Loucy (cell line): ENCODE data around the gene DONSON.

Experiments used
- H2AFZ ChIP-seq: fragments of 200-600 bp; sonication (generic); 2 replicates; pipeline ENCODE4 v1.6.0; 2016; ENCODE audit warnings: antibody characterized with exemption, mild to moderate bottlenecking, low read length, moderate library complexity
- H3F3A ChIP-seq: fragments of 200-600 bp; 2 replicates; pipeline ENCODE4 v1.6.0; 2016; ENCODE audit warnings: antibody characterized with exemption, low read depth, mild to moderate bottlenecking
- H3K27me3 ChIP-seq: fragments of 200-600 bp; sonication (generic); 2 replicates; pipeline ENCODE4 v1.6.1; 2014; ENCODE audit warnings: low read length, mild to moderate bottlenecking; ENCODE audit not compliant: insufficient read depth, poor library complexity, severe bottlenecking
- H3K36me3 ChIP-seq: fragments of 200-600 bp; sonication (generic); 2 replicates; pipeline ENCODE4 v1.6.1; 2016; ENCODE audit warnings: low read length; ENCODE audit not compliant: insufficient read depth
- H3K4me1 ChIP-seq: fragments of 200-600 bp; sonication (generic); 2 replicates; pipeline ENCODE4 v1.5.1; 2014; ENCODE audit warnings: low read length, mild to moderate bottlenecking; ENCODE audit not compliant: insufficient read depth, poor library complexity, severe bottlenecking
- H3K4me2 ChIP-seq: fragments of 200-600 bp; sonication (generic); 2 replicates; pipeline ENCODE4 v1.6.0; 2014; ENCODE audit warnings: antibody characterized with exemption, low read length, low read depth, mild to moderate bottlenecking; ENCODE audit not compliant: poor library complexity, severe bottlenecking
- H3K4me3 ChIP-seq: fragments of 200-600 bp; sonication (generic); 2 replicates; pipeline ENCODE4 v1.5.1; 2014; ENCODE audit warnings: low read length, mild to moderate bottlenecking, mixed read lengths; ENCODE audit not compliant: poor library complexity, severe bottlenecking
- H3K79me2 ChIP-seq: fragments of 200-600 bp; sonication (generic); 2 replicates; pipeline ENCODE4 v1.6.1; 2014; ENCODE audit warnings: low read length; ENCODE audit not compliant: insufficient read depth
- H3K9ac ChIP-seq: fragments of 200-600 bp; sonication (generic); 2 replicates; pipeline ENCODE4 v1.6.0; 2014; ENCODE audit warnings: mild to moderate bottlenecking, low read depth, low read length, moderate library complexity; ENCODE audit not compliant: poor library complexity, severe bottlenecking
- H3K9me2 ChIP-seq: fragments of 200-600 bp; sonication (generic); replicated peaks from 2 replicates; pipeline ENCODE4 v1.6.1; 2016; ENCODE audit warnings: low read depth, low read length, mixed read lengths
- H3K9me3 ChIP-seq: fragments of 200-600 bp; sonication (generic); 2 replicates; pipeline ENCODE4 v1.6.1; 2014; ENCODE audit warnings: mild to moderate bottlenecking, antibody characterized with exemption, low read length, low read depth; ENCODE audit not compliant: insufficient read depth
- H4K20me1 ChIP-seq: fragments of 200-600 bp; sonication (generic); 2 replicates; pipeline ENCODE4 v1.6.0; 2014; ENCODE audit warnings: antibody characterized with exemption, low read length, mild to moderate bottlenecking; ENCODE audit not compliant: insufficient read depth, poor library complexity, severe bottlenecking
- EZH2phosphoT487 ChIP-seq: fragments of 200-600 bp; IDR thresholded peaks from 2 replicates; pipeline ENCODE4 v1.6.1; 2018; ENCODE audit warnings: antibody characterized with exemption, mild to moderate bottlenecking, moderate library complexity, borderline replicate concordance
- TF ChIP-seq, protein P1 (sequence below): fragments of 200-600 bp; sonication (generic); conservative IDR thresholded peaks from 2 replicates; pipeline ENCODE4 v1.5.1; 2014; ENCODE audit warnings: mild to moderate bottlenecking, antibody characterized with exemption, low read length

DONSON gene

DNA sequence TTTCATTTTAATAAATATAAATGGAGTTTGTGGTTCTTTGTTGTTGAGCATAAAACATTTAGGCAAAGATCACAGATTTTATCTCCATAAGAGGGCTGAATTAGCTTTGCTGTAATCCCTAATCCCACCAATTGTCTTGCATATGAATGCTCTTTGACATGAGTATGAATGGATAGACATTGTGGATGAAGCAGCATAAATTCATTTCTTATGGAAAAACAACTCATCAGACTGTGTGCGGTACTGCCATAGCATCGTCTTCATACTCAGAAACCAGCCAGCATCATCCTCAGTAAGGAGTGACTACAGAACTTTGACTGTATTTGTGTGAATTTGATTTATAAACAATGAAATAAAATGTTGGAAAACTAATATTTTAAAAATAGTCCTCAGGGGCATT, 26.1 kb downstream of the DONSON start:
- Histone ChIP-seq H3K4me1 (peaks cover 1% of the 10 kb centered on the region), H3K9ac (no peak overlapping the region), H3K36me3 (peaks cover 74% of the 10 kb centered on the region), H3F3A (no peaks in the 10 kb centered on the region; the same call in 1 of the 2 replicates), H3K79me2 (peaks cover 72% of the 10 kb centered on the region), H4K20me1 (peaks cover 61% of the 10 kb centered on the region), H3K4me2 (no peak overlapping the region), H3K4me3 (no peak overlapping the region), H3K27me3 (no peaks in the 10 kb centered on the region), H3K9me2 (no peaks in the 10 kb centered on the region), H2AFZ (no peak overlapping the region), H3K9me3 (no peaks in the 10 kb centered on the region)
- TF ChIP-seq, protein P1, sequence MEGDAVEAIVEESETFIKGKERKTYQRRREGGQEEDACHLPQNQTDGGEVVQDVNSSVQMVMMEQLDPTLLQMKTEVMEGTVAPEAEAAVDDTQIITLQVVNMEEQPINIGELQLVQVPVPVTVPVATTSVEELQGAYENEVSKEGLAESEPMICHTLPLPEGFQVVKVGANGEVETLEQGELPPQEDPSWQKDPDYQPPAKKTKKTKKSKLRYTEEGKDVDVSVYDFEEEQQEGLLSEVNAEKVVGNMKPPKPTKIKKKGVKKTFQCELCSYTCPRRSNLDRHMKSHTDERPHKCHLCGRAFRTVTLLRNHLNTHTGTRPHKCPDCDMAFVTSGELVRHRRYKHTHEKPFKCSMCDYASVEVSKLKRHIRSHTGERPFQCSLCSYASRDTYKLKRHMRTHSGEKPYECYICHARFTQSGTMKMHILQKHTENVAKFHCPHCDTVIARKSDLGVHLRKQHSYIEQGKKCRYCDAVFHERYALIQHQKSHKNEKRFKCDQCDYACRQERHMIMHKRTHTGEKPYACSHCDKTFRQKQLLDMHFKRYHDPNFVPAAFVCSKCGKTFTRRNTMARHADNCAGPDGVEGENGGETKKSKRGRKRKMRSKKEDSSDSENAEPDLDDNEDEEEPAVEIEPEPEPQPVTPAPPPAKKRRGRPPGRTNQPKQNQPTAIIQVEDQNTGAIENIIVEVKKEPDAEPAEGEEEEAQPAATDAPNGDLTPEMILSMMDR: no peak
- no peak for TF ChIP-seq EZH2phosphoT487

DNA sequence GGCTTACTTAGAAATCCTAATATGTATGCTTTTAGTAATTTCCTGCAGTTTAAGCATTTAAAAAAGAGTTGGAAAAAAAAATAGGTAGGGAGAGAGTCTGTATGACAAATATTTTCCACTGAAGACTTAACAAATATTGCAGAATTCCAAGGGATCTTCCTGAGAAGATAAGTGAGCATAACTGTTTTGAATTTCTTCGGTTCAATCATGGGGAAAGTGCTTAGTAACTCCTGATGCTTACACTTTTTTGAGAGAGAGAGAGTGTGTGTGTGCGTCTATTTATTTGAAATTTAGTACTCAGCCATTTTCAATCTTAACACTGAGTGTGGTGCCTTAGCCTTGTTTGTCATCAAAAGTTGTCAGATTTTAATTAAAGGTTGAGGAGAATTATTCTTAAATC, 27.1 kb downstream of the DONSON start:
- no peaks in the 10 kb centered on the region for H3K27me3 ChIP-seq
- H3K4me2 ChIP-seq: no peak overlapping the region
- no peak overlapping the region for H3K4me3 ChIP-seq
- peaks cover 68% of the 10 kb centered on the region for H4K20me1 ChIP-seq
- no peaks in the 10 kb centered on the region for H3K9me2 ChIP-seq
- no peak overlapping the region for H2AFZ ChIP-seq
- peaks cover 82% of the 10 kb centered on the region for H3K79me2 ChIP-seq
- H3K9ac ChIP-seq: no peak overlapping the region
- H3K4me1 ChIP-seq: peaks cover 10% of the 10 kb centered on the region
- TF ChIP-seq, protein P1: no peak
- TF ChIP-seq EZH2phosphoT487: no peak
- H3K36me3 ChIP-seq: peaks cover 78% of the 10 kb centered on the region
- no peaks in the 10 kb centered on the region; the same call in 1 of the 2 replicates for H3F3A ChIP-seq
- no peaks in the 10 kb centered on the region for H3K9me3 ChIP-seq

- H3K4me2 ChIP-seq: no peak overlapping the region
- no peak overlapping the region for H3K9ac ChIP-seq
- no peaks in the 10 kb centered on the region for H3K9me2 ChIP-seq
- H3K79me2 ChIP-seq: peaks cover 86% of the 10 kb centered on the region
- H2AFZ ChIP-seq: no peak overlapping the region
- no peak overlapping the region for H3K4me3 ChIP-seq
- H3F3A ChIP-seq: no peaks in the 10 kb centered on the region; the same call in 1 of the 2 replicates
- peaks cover 72% of the 10 kb centered on the region for H4K20me1 ChIP-seq
- H3K36me3 ChIP-seq: peaks cover 81% of the 10 kb centered on the region
- no peak for TF ChIP-seq EZH2phosphoT487
- TF ChIP-seq, protein P1: no peak
- no peaks in the 10 kb centered on the region for H3K27me3 ChIP-seq
- H3K4me1 ChIP-seq: peaks cover 12% of the 10 kb centered on the region
- no peaks in the 10 kb centered on the region for H3K9me3 ChIP-seq
Observed at GRCh38 chr21:33560965-33561364, 27.5 kb downstream of the DONSON start.
